Fibroblast of the aortic adventitia (primary cell): ENCODE data around the gene FRMD4A. TPM values are rescaled to one million over a fixed set of nuclear protein-coding genes. Genes with fewer than 3 reads are reported as not detected.

ENCODE experiments used
- DNase-seq: peaks from one replicate; pipeline ENCODE4 v3.0.0-alpha.2; 2010; ENCODE audit warnings: low read depth
- H3K4me3 ChIP-seq: 2 replicates; pipeline ENCODE4 v1.5.1; 2011; ENCODE audit warnings: low read depth, mild to moderate bottlenecking, control low read depth, low read length, moderate library complexity
- total RNA-seq: library from RNA; depleted of rRNA; stranded (reverse); fragments of >200 nt; gene quantifications from 2 replicates; pipeline ENCODE4 v1.2.3, GENCODE V29; 2012; ENCODE audit warnings: low replicate concordance
- TF ChIP-seq, protein P1 (sequence below): IDR thresholded peaks from 2 replicates; pipeline ENCODE4 v1.5.1; 2011; ENCODE audit warnings: mild to moderate bottlenecking, low read length, control low read depth, inconsistent platforms; ENCODE audit not compliant: insufficient read depth

Gene FRMD4A
- total RNA-seq, 1 donor = 42.4 TPM

DNA sequence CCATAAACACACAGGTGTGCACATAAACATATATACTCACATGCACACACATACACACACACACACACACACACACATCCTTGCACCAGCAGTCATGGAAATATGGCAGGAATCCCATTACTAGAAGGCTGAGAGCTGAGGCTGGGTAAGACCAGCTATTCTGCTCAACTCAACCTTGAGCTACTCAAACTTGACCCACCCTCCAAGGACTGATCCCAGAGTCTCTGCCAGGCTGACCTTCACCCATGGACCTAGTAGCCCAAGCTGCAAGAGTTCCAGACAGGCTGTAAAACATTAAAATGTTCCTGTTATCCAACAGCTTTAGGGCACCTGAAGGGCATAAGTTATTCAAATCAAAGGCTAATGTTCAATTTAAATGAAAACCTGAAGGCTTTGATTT lies 134.6 kb downstream of the FRMD4A start:
- no peak for DNase-seq
- H3K4me3 ChIP-seq = no peak overlapping the region
- TF ChIP-seq, protein P1, sequence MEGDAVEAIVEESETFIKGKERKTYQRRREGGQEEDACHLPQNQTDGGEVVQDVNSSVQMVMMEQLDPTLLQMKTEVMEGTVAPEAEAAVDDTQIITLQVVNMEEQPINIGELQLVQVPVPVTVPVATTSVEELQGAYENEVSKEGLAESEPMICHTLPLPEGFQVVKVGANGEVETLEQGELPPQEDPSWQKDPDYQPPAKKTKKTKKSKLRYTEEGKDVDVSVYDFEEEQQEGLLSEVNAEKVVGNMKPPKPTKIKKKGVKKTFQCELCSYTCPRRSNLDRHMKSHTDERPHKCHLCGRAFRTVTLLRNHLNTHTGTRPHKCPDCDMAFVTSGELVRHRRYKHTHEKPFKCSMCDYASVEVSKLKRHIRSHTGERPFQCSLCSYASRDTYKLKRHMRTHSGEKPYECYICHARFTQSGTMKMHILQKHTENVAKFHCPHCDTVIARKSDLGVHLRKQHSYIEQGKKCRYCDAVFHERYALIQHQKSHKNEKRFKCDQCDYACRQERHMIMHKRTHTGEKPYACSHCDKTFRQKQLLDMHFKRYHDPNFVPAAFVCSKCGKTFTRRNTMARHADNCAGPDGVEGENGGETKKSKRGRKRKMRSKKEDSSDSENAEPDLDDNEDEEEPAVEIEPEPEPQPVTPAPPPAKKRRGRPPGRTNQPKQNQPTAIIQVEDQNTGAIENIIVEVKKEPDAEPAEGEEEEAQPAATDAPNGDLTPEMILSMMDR = no peak

DNA sequence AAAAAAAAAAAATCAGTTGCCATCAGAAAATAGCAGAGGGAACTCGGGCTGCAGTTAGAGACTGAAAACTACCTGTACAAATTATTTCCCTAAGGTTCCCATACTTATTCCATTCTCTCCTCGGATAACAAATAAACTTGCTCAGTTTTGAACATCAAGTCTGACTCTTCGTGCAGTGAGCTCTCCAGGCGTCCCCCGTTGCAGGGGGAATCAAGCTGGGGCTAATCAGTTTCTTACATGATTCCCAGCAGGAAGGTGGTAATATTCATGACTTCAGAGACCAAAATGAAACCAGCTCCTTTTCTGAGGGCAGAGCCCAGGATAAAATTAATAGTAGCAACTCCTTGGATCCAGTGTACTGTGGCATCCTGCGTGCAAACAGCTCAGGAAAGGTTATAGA lies 135.3 kb downstream of the FRMD4A start:
- no peak for DNase-seq
- H3K4me3 ChIP-seq = no peak overlapping the region
- TF ChIP-seq, protein P1 = no peak

DNA sequence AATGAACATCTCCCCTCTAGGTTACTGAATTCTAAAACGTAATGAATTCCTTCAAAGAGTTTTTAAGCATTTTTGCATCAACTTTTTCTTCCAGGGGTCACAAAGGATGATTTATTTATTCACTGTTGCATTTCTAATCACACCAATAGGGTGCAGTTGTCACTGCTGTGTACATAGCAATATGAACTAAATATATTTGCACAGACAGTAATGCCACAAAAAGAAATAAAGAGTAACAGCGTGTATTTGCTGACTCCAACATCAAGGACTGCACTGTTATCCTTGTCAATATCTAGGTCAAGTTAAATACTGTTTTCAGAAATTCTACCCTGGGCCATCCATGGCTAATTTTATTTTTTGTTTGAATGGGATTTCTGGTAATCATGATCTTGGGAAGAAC lies 138.0 kb downstream of the FRMD4A start:
- no peak for DNase-seq
- TF ChIP-seq, protein P1 = no peak

DNA sequence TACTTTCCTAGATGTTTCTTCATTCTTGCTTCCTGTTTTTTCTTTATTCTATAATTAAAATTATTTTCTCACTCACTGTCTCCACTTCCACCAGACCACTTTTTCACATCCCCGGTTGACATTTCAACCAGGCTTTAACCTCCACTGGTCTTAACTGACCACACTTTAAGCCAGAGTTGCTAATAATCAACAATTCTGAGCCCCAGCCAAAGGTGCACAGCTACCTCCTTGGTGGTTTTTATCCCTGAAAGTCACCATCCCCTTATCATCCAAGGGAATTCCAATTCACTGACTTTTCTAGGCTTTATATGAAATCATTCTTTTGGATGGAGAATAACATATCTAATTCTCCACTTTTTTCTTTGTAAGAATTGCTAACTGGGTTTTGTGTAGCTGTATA lies 138.9 kb downstream of the FRMD4A start:
- DNase-seq = no peak
- no peak overlapping the region for H3K4me3 ChIP-seq
- TF ChIP-seq, protein P1 = no peak

More for the DNA sequence above, 138.0 kb downstream of the FRMD4A start:
- no peak overlapping the region for H3K4me3 ChIP-seq

DNA sequence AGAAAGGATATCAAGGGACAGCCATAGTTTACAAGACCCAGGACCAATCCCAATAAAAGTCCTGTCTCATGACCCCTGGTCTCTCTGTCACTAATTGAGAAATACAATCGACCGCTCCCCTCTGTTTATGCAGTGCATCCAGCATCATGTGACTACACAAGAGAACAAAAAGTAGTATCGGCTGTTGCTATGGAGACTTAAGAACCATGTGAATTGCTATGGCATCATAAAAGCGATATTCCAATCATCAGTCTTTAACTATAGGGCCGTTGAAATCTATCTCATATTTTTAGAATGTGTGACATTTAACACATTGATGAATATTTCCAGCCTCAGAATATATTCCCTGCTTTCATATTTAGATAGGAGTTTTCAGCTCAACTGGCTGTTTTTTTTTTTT lies 139.3 kb downstream of the FRMD4A start:
- DNase-seq = no peak
- H3K4me3 ChIP-seq = no peak overlapping the region
- TF ChIP-seq, protein P1 = no peak

DNA sequence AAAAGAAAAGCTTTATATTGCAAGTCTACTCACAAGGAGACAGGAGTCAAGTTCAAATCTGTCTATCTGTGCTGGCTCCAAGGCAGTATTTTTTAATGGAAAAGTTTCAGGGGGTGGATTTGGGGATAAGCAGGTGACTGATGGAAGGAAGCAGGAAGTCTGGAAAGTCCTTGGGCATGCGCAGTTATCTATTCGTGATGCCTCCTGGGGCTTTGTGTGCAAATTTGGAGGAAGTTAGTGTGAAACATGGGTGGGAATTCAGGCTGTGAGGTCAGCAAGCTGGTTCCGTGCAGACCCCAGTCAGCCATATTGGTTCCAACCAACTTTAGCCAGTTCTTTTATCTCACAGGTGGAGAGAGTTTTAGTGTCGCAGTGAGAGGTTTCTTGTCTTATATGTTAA lies 140.0 kb downstream of the FRMD4A start:
- TF ChIP-seq, protein P1 = no peak
- no peak overlapping the region for H3K4me3 ChIP-seq
- no peak for DNase-seq

DNA sequence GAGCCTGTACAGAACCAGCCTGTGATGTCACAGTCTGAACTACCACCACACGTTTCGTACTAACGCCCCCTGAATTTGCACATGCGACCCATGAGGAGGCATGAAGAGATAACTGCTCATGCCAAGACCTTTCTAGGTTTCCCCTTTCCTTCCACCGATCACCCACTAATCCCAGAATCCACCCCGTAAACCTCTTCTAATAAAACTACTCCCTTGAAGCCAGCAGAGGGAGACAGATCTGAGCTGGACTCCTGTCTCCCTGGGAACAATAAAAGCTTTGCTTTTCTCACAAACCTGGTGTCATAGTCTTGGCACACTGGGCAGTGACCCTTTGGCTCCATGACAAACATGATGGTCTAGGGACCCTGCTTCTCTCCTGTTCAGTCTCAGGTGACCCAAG lies 144.5 kb downstream of the FRMD4A start:
- no peak for DNase-seq
- no peak overlapping the region for H3K4me3 ChIP-seq
- TF ChIP-seq, protein P1 = no peak
